IMR-90 (cell line): ENCODE measurements around the gene UBR7. TPM values are rescaled to one million over a fixed set of nuclear protein-coding genes. Genes with fewer than 3 reads are reported as not detected.

ENCODE experiments used
- ATAC-seq: fragments of 200-7000 bp; cut with Tn5 transposase; 2 replicates; pipeline ENCODE4 v1.9.1; 2020; ENCODE audit warnings: low read depth, mild to moderate bottlenecking, moderate library complexity
- BruUV-seq: library from RNA; stranded (reverse); fragments of 400-500 nt; replicated peaks from 2 replicates; lab custom pipeline; 2021; lab: Mats Ljungman, UMichigan
- CTCF ChIA-PET: fragments of 300-600 bp; formaldehyde crosslinking; extraction: SDS; loops from one replicate; lab custom pipeline; 2021; ENCODE audit warnings: antibody characterized with exemption; lab: Yijun Ruan, JAX
- POLR2A ChIA-PET: fragments of 300-600 bp; sonication (Branson Sonifier 250); formaldehyde crosslinking; loops from one replicate; lab custom pipeline; 2022; ENCODE audit warnings: antibody characterized with exemption; ENCODE audit not compliant: unreplicated experiment; lab: Charles Lee
- DNase-seq: peaks from one replicate; pipeline ENCODE4 v3.0.0; 2013
- H2AFZ ChIP-seq: replicated peaks from 2 replicates; pipeline ENCODE3; 2013; ENCODE audit warnings: low read length, mild to moderate bottlenecking; ENCODE audit not compliant: poor library complexity
- H2AK5ac ChIP-seq: 2 replicates; pipeline ENCODE4 v1.6.1; 2013; ENCODE audit warnings: low read depth, low read length, inconsistent platforms
- H2AK9ac ChIP-seq: replicated peaks from 2 replicates; pipeline ENCODE3; 2013; ENCODE audit warnings: mild to moderate bottlenecking, low read depth, low read length, moderate library complexity; ENCODE audit not compliant: poor library complexity
- H2BK120ac ChIP-seq: 2 replicates; pipeline ENCODE4 v1.6.1; 2013; ENCODE audit warnings: low read depth, low read length, inconsistent platforms
- H2BK15ac ChIP-seq: 3 replicates; pipeline ENCODE4 v1.6.1; 2013; ENCODE audit warnings: low read depth, low read length, inconsistent platforms
- H2BK20ac ChIP-seq: 2 replicates; pipeline ENCODE4 v1.6.1; 2013; ENCODE audit warnings: low read depth, mild to moderate bottlenecking, inconsistent platforms, low read length, moderate library complexity
- H2BK5ac ChIP-seq: 2 replicates; pipeline ENCODE4 v1.6.1; 2013; ENCODE audit warnings: mild to moderate bottlenecking, low read depth, low read length, inconsistent platforms; ENCODE audit not compliant: poor library complexity, severe bottlenecking
- H3K14ac ChIP-seq: replicated peaks from 2 replicates; pipeline ENCODE4 v1.6.1; 2013; ENCODE audit warnings: low read depth, low read length, inconsistent platforms
- H3K18ac ChIP-seq: 2 replicates; pipeline ENCODE4 v1.6.1; 2013; ENCODE audit warnings: low read depth, low read length, control low read depth
- H3K23ac ChIP-seq: 2 replicates; pipeline ENCODE4 v1.6.1; 2013; ENCODE audit warnings: low read depth, low read length, inconsistent platforms
- H3K27ac ChIP-seq: 2 replicates; pipeline ENCODE4 v1.5.1; 2013; ENCODE audit warnings: mild to moderate bottlenecking, control low read depth, low read length; ENCODE audit not compliant: insufficient read depth
- H3K27me3 ChIP-seq: 2 replicates; pipeline ENCODE4 v1.6.1; 2013; ENCODE audit warnings: low read length; ENCODE audit not compliant: control insufficient read depth, insufficient read depth
- H3K36me3 ChIP-seq: 2 replicates; pipeline ENCODE4 v1.6.1; 2013; ENCODE audit warnings: low read length, mixed read lengths; ENCODE audit not compliant: control insufficient read depth, insufficient read depth
- H3K4ac ChIP-seq: 2 replicates; pipeline ENCODE4 v1.6.1; 2013; ENCODE audit warnings: low read depth, low read length, inconsistent platforms
- H3K4me1 ChIP-seq: 2 replicates; pipeline ENCODE4 v1.6.1; 2013; ENCODE audit warnings: low read length, mixed read lengths; ENCODE audit not compliant: control insufficient read depth, insufficient read depth
- H3K4me2 ChIP-seq: 2 replicates; pipeline ENCODE4 v1.6.1; 2013; ENCODE audit warnings: low read depth, mild to moderate bottlenecking, control low read depth, low read length, moderate library complexity
- H3K4me3 ChIP-seq: 2 replicates; pipeline ENCODE4 v1.5.1; 2013; ENCODE audit warnings: low read depth, mild to moderate bottlenecking, control low read depth, low read length, moderate library complexity; ENCODE audit not compliant: insufficient read depth
- H3K56ac ChIP-seq: 2 replicates; pipeline ENCODE4 v1.6.1; 2013; ENCODE audit warnings: low read length, inconsistent platforms; ENCODE audit not compliant: insufficient read depth; ENCODE audit errors: extremely low read depth
- H3K79me1 ChIP-seq, 2 experiments: 2 replicates each; pipeline ENCODE4 v1.6.1; 2013; ENCODE audit warnings: low read length in 2 of 2, inconsistent platforms in 1 of 2, low read depth in 1 of 2
- H3K9ac ChIP-seq: 2 replicates; pipeline ENCODE4 v1.6.1; 2013; ENCODE audit warnings: low read depth, low read length, control low read depth
- H3K9me1 ChIP-seq: 2 replicates; pipeline ENCODE4 v1.6.1; 2013; ENCODE audit warnings: low read length, inconsistent platforms; ENCODE audit not compliant: insufficient read depth
- H3K9me3 ChIP-seq: 2 replicates; pipeline ENCODE4 v1.6.1; 2013; ENCODE audit warnings: low read length; ENCODE audit not compliant: control insufficient read depth, insufficient read depth
- H4K20me1 ChIP-seq: 2 replicates; pipeline ENCODE4 v1.6.1; 2013; ENCODE audit warnings: low read length, inconsistent platforms; ENCODE audit not compliant: insufficient read depth
- H4K5ac ChIP-seq: 2 replicates; pipeline ENCODE4 v1.6.1; 2013; ENCODE audit warnings: mild to moderate bottlenecking, low read depth, low read length, control low read depth
- H4K8ac ChIP-seq, 2 experiments: 2 replicates each; pipeline ENCODE4 v1.6.1; 2013; ENCODE audit warnings: low read depth in 2 of 2, low read length in 2 of 2, control low read depth in 1 of 2, inconsistent platforms in 1 of 2
- H4K91ac ChIP-seq: 2 replicates; pipeline ENCODE4 v1.6.1; 2013; ENCODE audit warnings: low read depth, low read length, inconsistent platforms; ENCODE audit not compliant: insufficient read depth
- BHLHE40 ChIP-seq: fragments of 150-350 bp; IDR thresholded peaks from 2 replicates; pipeline ENCODE4 v1.6.1; 2016; ENCODE audit warnings: mild to moderate bottlenecking, low read depth, low read length
- CEBPB ChIP-seq: IDR thresholded peaks from 2 replicates; pipeline ENCODE4 v1.6.1; 2012; ENCODE audit warnings: low read depth, low read length, improper control_type of control experiment
- CHD1 ChIP-seq: IDR thresholded peaks from 2 replicates; pipeline ENCODE4 v1.6.1; 2012; ENCODE audit warnings: low read depth, low read length, improper control_type of control experiment
- FOS ChIP-seq: fragments of 150-350 bp; IDR thresholded peaks from 2 replicates; pipeline ENCODE4 v1.6.1; 2016; ENCODE audit warnings: low read depth, low read length
- MAFK ChIP-seq: IDR thresholded peaks from 2 replicates; pipeline ENCODE4 v1.6.1; 2012; ENCODE audit warnings: low read depth, low read length, improper control_type of control experiment
- MAZ ChIP-seq: IDR thresholded peaks from 2 replicates; pipeline ENCODE4 v1.6.1; 2012; ENCODE audit warnings: low read depth, mild to moderate bottlenecking, low read length, improper control_type of control experiment, moderate library complexity, borderline replicate concordance
- MXI1 ChIP-seq: IDR thresholded peaks from 2 replicates; pipeline ENCODE4 v1.6.1; 2012; ENCODE audit warnings: low read depth, mild to moderate bottlenecking, low read length, moderate library complexity, borderline replicate concordance
- NFE2L2 ChIP-seq: fragments of 150-350 bp; IDR thresholded peaks from 2 replicates; pipeline ENCODE4 v1.6.1; 2016; ENCODE audit warnings: low read depth, mild to moderate bottlenecking, low read length
- POLR2A ChIP-seq: IDR thresholded peaks from 2 replicates; pipeline ENCODE4 v1.6.1; 2012; ENCODE audit warnings: mild to moderate bottlenecking, low read depth, low read length
- RAD21 ChIP-seq: IDR thresholded peaks from 2 replicates; pipeline ENCODE4 v1.6.1; 2012; ENCODE audit warnings: low read length, improper control_type of control experiment
- RCOR1 ChIP-seq: IDR thresholded peaks from 2 replicates; pipeline ENCODE4 v1.6.1; 2012; ENCODE audit warnings: mild to moderate bottlenecking, low read length, improper control_type of control experiment; ENCODE audit not compliant: insufficient replicate concordance
- RFX5 ChIP-seq: IDR thresholded peaks from 2 replicates; pipeline ENCODE4 v1.8.0; 2012; ENCODE audit warnings: low read depth, mild to moderate bottlenecking, low read length, moderate library complexity
- SMC3 ChIP-seq: fragments of 150-350 bp; IDR thresholded peaks from 2 replicates; pipeline ENCODE4 v1.6.1; 2016; ENCODE audit warnings: low read depth, mild to moderate bottlenecking, antibody characterized with exemption, low read length, moderate library complexity
- USF2 ChIP-seq: fragments of 150-350 bp; IDR thresholded peaks from 2 replicates; pipeline ENCODE4 v1.6.1; 2017; ENCODE audit warnings: mild to moderate bottlenecking, antibody characterized with exemption, low read length, low read depth
- dilution Hi-C: fragments of 300-500 bp; cut with HindIII; formaldehyde crosslinking; loops from one replicate; pipeline ENCODE4 v1.14.3; 2018; ENCODE audit warnings: low sequenced_read_pairs; ENCODE audit not compliant: unreplicated experiment
- in situ Hi-C: fragments of 300-500 bp; cut with MboI; formaldehyde crosslinking; loops from 3 replicates; pipeline ENCODE4 v1.14.3; 2019; ENCODE audit warnings: low sequenced_read_pairs, inconsistent platforms, mixed read lengths
- intact Hi-C: fragments of 100-400 bp; cut with micrococcal nuclease; formaldehyde crosslinking; loops from 2 replicates; pipeline ENCODE4 v1.10.0; 2022
- polyA plus RNA-seq, 3 experiments: library from polyadenylated mRNA; depleted of rRNA; stranded (reverse); fragments of >200 nt; gene quantifications; 2 replicates each; pipeline ENCODE4 v1.2.3, GENCODE V29; 2012; ENCODE audit warnings: low replicate concordance in 1 of 3
- total RNA-seq: library from RNA; depleted of rRNA; stranded (reverse); fragments of >200 nt; gene quantifications from 2 replicates; pipeline ENCODE4 v1.2.3, GENCODE V29; 2012
- TF ChIP-seq, protein P1 (sequence below): conservative IDR thresholded peaks from 2 replicates; pipeline ENCODE4 v1.5.1; 2012; ENCODE audit warnings: mild to moderate bottlenecking, low read depth, low read length, improper control_type of control experiment

UBR7 gene
- total and polyA plus RNA-seq, 2 of the 4 experiments (the other 2 are of a cell fraction) = 24.2 to 29.4 TPM

DNA sequence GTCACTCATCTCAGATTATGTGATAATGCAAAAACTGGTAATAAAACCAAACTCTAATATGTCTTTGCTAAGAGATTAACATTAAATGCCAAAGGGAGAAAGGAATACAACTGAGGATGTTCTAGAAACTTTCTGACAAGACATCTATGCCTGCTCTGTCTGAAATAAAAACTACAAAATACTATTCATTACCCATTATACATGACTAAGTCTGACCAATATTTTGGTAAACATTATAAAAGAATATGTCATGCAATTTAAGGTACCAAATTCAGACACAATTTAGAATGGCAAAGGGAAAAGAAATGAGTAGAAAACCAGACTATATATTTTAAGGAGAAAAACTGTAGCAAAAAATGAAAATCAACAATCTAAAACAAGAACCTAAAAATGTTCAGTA lies 39.5 kb downstream of the UBR7 start:
- in situ Hi-C loops = no loop called here
- H4K5ac ChIP-seq = peak overlapping the region; percentile 71; the same call in 1 of the 2 replicates
- H2AK9ac ChIP-seq = no peak overlapping the region
- peak overlapping the region; percentile 44; the same call in 1 of the 2 replicates for H2BK120ac ChIP-seq
- no peak overlapping the region for H3K9ac ChIP-seq
- H3K4me3 ChIP-seq = no peak overlapping the region
- no peak overlapping the region for H2AFZ ChIP-seq
- peaks cover 5% of the 10 kb centered on the region; the same call in 1 of the 2 replicates for H3K4me1 ChIP-seq
- no peak overlapping the region for H3K14ac ChIP-seq
- H2BK5ac ChIP-seq = peak overlapping the region; percentile 18
- ChIA-PET POLR2A (no interaction called here), CTCF (no interaction called here)
- no peaks in the 10 kb centered on the region for H4K20me1 ChIP-seq
- H3K9me1 ChIP-seq = peaks cover 3% of the 10 kb centered on the region
- TF ChIP-seq NFE2L2 (no peak), SMC3 (no peak), CHD1 (no peak), MXI1 (no peak), RAD21 (no peak), FOS (no peak), POLR2A (no peak), USF2 (no peak), MAZ (no peak), RFX5 (no peak), BHLHE40 (no peak), CEBPB (no peak), RCOR1 (no peak), MAFK (no peak)
- TF ChIP-seq, protein P1, sequence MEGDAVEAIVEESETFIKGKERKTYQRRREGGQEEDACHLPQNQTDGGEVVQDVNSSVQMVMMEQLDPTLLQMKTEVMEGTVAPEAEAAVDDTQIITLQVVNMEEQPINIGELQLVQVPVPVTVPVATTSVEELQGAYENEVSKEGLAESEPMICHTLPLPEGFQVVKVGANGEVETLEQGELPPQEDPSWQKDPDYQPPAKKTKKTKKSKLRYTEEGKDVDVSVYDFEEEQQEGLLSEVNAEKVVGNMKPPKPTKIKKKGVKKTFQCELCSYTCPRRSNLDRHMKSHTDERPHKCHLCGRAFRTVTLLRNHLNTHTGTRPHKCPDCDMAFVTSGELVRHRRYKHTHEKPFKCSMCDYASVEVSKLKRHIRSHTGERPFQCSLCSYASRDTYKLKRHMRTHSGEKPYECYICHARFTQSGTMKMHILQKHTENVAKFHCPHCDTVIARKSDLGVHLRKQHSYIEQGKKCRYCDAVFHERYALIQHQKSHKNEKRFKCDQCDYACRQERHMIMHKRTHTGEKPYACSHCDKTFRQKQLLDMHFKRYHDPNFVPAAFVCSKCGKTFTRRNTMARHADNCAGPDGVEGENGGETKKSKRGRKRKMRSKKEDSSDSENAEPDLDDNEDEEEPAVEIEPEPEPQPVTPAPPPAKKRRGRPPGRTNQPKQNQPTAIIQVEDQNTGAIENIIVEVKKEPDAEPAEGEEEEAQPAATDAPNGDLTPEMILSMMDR = no peak
- H3K27me3 ChIP-seq = no peaks in the 10 kb centered on the region
- peaks cover 50% of the 10 kb centered on the region for H3K36me3 ChIP-seq
- H2AK5ac ChIP-seq = no peak overlapping the region
- dilution Hi-C loops = no loop called here
- H2BK15ac ChIP-seq = no peak overlapping the region
- H3K4me2 ChIP-seq = no peak overlapping the region
- DNase-seq (no peak), ATAC-seq (no peak)
- no peak overlapping the region for H3K4ac ChIP-seq
- 0 out of 2 replicates have a peak overlapping the region, but pooled peaks have one; percentile 2 for H3K23ac ChIP-seq
- intact Hi-C loops = no loop called here
- H3K18ac ChIP-seq = peak overlapping the region; percentile 47; the same call in 1 of the 2 replicates
- no peak overlapping the region for H3K27ac ChIP-seq
- BruUV-seq = no TSS peak
- H4K91ac ChIP-seq = no peak overlapping the region
- H3K79me1 ChIP-seq = peaks cover 3 to 27% of the 10 kb centered on the region in 2 experiments; a peak in 3 of 4 replicates
- no peak overlapping the region for H2BK20ac ChIP-seq
- peak overlapping the region; percentile 37; the same call in 1 of the 2 replicates for H3K56ac ChIP-seq
- no peaks in the 10 kb centered on the region for H3K9me3 ChIP-seq
- H4K8ac ChIP-seq = 0 out of 4 replicates have a peak overlapping the region, but pooled peaks of 1 of the 2 experiments have one; percentile 16
